ENCODE measurements around the gene SLC22A1.
"Not testable (repeated sequence)": the region's sequence is repeated elsewhere in the genome, so short reads cannot be mapped to it uniquely, and the experiment has no call there.

Gene SLC22A1

DNA sequence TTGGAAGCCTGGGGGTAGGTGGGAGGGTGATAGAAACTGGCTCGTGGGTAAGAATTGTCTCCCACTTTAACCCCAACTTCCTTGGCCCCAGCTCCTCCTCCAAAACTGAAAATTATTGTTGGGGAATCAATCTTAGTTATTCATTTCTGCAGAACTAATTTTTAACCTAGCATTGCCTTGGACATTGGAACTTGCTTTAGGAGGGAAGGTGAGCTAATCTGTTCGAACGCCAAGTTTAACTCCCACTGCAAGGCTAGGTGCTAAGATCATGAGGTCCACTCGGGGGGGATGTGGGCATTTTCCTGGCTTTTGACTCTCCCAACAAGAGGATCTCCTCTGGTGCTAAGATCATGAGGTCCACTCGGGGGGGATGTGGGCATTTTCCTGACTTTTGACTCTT lies 3.5 kb downstream of the SLC22A1 start:
- DNase-seq: not testable (repeated sequence)

- DNase-seq: no peak
Measured at GRCh38 chr6:160127270-160128124, 5.9 kb downstream of the SLC22A1 start.

DNA sequence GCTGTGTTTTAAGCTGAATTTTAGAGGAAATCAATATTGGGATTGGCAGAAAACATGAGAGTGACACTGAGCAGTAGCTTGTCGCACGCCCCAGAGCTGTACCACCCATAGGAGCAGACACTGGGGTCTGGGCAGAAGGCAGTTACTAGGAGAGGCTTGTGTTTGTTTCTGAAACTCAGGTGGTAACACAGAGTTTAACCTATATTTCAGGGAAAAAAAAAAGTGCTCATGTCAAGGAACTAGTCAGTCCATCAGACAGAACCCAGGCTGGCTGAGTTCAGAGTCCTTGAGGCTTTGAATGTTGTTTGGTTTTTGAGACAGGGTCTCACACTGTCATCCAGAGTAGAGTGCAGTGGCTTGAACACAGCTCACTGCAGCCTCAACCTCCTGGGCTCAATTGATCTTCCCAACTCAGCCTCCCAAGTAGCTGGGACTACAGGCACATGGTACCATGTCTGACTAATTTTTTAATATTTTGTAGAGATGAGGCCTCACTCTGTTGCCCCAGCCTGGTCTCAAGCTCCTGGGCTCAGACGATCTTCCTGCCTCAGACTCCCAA lies 6.6 kb downstream of the SLC22A1 start:
- no peak for DNase-seq

DNA sequence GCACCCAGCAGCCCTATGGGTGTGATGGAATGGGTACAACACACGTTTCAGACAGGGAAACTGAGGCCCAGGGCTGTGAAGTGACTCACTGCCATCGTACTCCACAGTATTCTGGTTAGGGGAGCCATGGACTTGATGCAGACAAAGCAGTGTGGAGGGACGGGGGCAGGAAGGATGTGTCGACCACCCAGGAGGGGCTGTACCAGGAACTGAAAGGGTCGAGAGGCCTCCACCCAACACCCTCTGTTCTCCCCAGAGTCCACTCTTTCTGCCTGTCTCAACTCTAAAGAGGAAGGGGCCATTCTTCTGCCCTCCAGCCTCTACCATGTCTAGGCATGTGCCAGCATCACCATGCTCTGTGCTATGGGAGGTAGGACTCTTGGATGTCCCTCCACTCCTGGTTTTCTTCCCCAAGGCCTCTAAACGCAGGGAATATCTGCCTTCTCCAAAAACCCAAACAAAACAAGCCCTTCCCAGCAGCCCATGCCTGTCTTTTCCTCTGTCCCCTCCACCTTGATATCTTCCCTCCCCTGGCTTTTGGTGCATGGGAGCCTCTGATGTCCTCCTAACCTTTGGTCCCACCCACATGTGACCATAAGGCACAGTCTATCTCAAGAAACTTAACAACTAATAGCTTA lies 7.4 kb downstream of the SLC22A1 start:
- DNase-seq: no peak

DNA sequence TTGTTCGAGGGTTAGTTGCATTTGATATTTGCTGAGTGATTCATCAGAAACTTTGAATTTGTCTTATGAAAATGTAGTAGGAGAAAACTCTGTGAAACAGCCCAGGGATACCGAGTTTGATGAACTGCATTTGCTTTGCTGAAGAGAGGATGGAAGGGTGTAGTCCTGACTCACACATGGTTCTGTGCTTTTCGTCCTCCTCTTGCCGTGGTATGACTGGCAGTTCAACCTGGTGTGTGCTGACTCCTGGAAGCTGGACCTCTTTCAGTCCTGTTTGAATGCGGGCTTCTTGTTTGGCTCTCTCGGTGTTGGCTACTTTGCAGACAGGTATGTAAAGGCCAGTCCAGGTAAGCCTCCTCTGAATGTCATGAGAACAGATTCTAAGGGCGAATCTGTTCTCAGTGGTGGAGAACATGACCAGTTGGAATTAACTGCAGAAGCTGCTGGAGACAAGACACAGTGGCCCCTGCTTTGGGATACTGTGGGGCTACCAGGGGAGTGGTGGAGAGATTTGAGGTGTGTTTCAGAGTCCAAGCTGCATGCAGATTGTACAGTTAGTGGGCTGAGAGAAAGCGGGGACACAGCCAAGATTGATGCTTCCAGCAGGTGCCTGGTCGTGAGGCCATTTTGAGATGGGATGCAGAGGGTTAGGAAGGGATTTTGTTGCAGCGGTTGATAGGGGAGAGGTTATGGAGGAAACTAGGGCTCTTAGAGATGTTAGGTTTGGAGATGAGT lies 8.4 kb downstream of the SLC22A1 start:
- DNase-seq: no peak

GRCh38 chr6:160130729-160131484 lies 9.3 kb downstream of the SLC22A1 start:
- no peak for DNase-seq

- no peak for DNase-seq
Measured at GRCh38 chr6:160131636-160132296, 10.2 kb downstream of the SLC22A1 start.

DNA sequence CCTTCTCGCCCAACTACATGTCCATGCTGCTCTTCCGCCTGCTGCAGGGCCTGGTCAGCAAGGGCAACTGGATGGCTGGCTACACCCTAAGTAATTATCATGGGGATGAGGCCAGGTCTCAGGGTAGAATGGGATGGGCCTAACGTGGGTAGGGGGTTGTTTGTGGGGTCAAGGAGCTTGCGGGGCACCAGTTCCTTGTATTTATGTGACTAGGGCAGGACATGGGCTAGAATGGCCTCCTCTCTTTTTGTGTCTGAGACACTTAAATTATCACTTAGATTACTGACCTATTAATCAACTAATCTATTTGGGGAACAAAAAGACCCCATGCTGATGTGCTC lies 10.7 kb downstream of the SLC22A1 start:
- DNase-seq: no peak

DNA sequence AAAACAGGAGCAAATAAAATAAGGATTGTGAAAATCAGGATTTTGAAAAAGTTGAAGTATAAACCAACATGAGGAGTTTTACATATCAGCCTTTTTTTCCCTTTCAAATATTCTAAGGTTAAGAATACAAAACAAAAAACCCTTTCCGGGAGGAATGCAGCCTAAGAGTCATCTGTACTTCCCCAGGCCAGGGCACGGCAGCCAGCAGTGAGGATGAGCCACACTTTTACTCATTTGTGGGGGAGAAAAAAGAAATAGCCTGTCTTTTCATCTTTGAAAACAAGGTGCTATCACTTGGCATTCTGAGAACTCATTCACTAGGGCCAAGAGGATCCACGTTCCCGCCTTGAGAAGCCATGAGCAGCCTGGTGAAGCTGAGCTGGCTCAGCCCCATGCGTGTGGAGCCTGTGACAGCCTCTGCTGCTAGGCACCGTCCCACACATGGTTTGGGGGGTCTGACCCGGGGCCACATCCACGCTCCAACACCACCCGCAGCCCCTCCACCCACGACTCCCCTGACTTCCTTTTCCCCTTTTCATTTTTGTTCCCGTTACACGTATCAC lies 11.2 kb downstream of the SLC22A1 start:
- no peak for DNase-seq

- no peak for DNase-seq
Measured at GRCh38 chr6:160133441-160134336, 12.1 kb downstream of the SLC22A1 start.

- not testable (repeated sequence) for DNase-seq
Measured at GRCh38 chr6:160134337-160134751, 12.7 kb downstream of the SLC22A1 start.

- DNase-seq: no peak
Measured at GRCh38 chr6:160134779-160135547, 13.3 kb downstream of the SLC22A1 start.

DNA sequence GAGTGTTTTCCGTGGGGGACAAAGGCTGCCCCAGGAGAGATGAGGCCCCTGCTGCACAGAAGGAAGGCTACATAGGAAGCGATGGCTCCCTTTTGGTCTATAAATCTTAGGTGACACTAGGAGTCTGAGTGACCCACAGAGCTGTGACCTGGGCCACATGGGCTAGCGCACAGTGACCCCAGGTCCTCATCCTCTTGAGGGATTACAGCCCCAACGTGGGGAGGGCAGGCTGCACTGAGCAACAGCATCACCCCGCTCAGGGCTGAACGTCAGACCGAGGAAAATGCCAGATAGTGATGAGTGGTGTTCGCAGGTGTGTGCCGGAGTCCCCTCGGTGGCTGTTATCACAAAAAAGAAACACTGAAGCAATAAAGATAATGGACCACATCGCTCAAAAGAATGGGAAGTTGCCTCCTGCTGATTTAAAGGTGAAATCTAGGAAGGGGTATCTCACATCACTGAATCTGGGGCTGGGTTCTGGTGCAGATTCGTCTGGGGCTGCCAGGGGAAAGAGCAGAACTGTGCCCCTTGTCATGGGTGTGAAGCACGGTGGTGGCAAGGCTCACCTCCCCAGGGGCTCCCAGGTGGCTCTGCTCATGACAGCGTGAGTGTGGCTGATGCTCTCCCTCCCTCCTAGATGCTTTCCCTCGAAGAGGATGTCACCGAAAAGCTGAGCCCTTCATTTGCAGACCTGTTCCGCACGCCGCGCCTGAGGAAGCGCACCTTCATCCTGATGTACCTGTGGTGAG lies 14.5 kb downstream of the SLC22A1 start:
- no peak for DNase-seq

GRCh38 chr6:160137130-160137988 lies 15.7 kb downstream of the SLC22A1 start:
- no peak for DNase-seq

DNA sequence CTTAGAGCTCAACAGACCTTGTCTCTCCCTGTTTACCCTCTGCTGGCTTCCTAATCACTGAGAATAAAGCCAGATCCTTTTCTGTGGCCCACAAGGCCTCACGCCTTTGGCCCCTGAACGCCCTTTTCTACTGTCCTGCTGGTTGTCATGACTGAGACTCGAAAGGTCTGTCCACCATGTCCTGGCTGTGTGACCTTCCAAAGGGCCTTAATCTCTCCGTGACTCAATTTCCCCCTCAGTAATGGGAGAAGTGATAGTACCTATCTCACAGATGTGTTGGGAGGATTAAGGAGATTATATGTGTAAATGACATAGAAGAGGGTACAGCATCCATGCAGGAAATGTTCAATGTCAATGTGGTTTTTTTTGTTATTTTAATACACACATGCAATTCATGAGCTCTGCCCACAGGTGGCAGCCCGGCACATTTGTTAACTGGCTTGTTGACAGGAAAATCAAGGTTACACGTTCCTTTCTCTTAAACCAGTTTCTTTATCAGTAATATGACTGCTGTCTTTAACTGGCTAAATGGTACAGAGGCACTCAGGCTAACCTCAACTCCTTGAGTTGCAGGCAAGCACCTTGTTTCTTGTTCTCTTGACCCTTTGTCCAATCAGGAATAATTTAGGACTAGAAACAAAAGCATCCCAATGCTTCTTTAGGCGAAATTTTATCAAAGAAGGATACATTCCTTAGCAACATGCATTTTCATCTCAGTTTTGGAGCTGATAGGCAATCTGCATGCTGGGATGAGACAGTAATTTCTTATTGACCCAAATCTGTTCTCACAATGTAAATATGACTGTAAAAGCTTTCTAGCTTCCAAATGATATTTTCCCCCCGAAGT lies 16.6 kb downstream of the SLC22A1 start:
- DNase-seq: no peak

GRCh38 chr6:160138839-160139419 lies 17.3 kb downstream of the SLC22A1 start:
- no peak for DNase-seq

- DNase-seq: no peak
Measured at GRCh38 chr6:160139420-160139851, 17.8 kb downstream of the SLC22A1 start.
